Testis (tissue), 3 donors: ENCODE data around the gene PPP1R27. TPM values are rescaled to one million over a fixed set of nuclear protein-coding genes. Genes with fewer than 3 reads are reported as not detected.

Experiments used
- DNase-seq: peaks from one replicate; pipeline ENCODE4 v3.0.0-alpha.2; 2019
- H3K27ac ChIP-seq, 2 donors: fragments of 200-600 bp; sonication (generic); one replicate each; pipeline ENCODE4 v1.5.1; 2019
- H3K27me3 ChIP-seq: fragments of 200-600 bp; sonication (generic); one replicate; pipeline ENCODE4 v1.5.1; 2019
- H3K36me3 ChIP-seq: fragments of 200-600 bp; sonication (generic); one replicate; pipeline ENCODE4 v1.5.1; 2017; ENCODE audit warnings: low read depth; ENCODE audit errors: missing control alignments
- H3K4me1 ChIP-seq: fragments of 200-600 bp; sonication (generic); one replicate; pipeline ENCODE4 v1.5.1; 2019
- H3K4me3 ChIP-seq, 2 donors: fragments of 200-600 bp; sonication (generic); one replicate each; pipeline ENCODE4 v1.5.1; 2017 to 2019
- H3K9me3 ChIP-seq: fragments of 200-600 bp; sonication (generic); one replicate; pipeline ENCODE4 v1.5.1; 2017
- CTCF ChIP-seq, 3 experiments: fragments of 450-650 bp in 2 of 3; fragments of 200-600 bp in 1 of 3; sonication (generic) in 1 of 3; IDR thresholded peaks; one replicate each; pipeline ENCODE4 v1.5.1; 2016 to 2019; ENCODE audit warnings: antibody characterized with exemption in 3 of 3, mild to moderate bottlenecking in 2 of 3, moderate library complexity in 1 of 3
- POLR2A ChIP-seq: fragments of 450-650 bp; IDR thresholded peaks from one replicate; pipeline ENCODE4 v1.6.1; 2017; ENCODE audit warnings: antibody characterized with exemption, mild to moderate bottlenecking, moderate library complexity
- WGBS, 2 donors: methylation state at CpG; one replicate each; pipeline ENCODE4 v1.1.5; 2018; 5-methylcytosine and 5-hydroxymethylcytosine counted together
- intact Hi-C: fragments of 100-400 bp; cut with DNase I; formaldehyde crosslinking; loops from one replicate; pipeline ENCODE4 v1.15.1; 2023; ENCODE audit warnings: low total_unique reads
- polyA plus RNA-seq: library from polyadenylated mRNA; stranded (reverse); fragments of 350-450 nt; fragmentation: Illumina TruSeq; extraction: RNeasy Lipid Tissue Mini Kit (QIAGEN cat#74804); gene quantifications from one replicate; pipeline ENCODE4 v1.2.3, GENCODE V29; 2014; ENCODE audit warnings: low read depth, low replicate concordance; ENCODE audit not compliant: insufficient read depth
- total RNA-seq, 2 donors: library from RNA; depleted of rRNA; stranded (reverse); fragments of >200 nt; gene quantifications; one replicate each; pipeline ENCODE4 v1.2.3, GENCODE V29; 2016

The PPP1R27 gene
- total and polyA plus RNA-seq, 3 donors from 2014 or later, result 1.6 to 7.5 (median 1.9) TPM

- no peak overlapping the region for H3K27ac ChIP-seq
- no peak for TF ChIP-seq CTCF (IDR thresholded peaks at IDR 0.05)
- no peak for TF ChIP-seq POLR2A
- no peak overlapping the region for H3K4me3 ChIP-seq
- H3K4me1 ChIP-seq, result no peaks in the 10 kb centered on the region
- H3K27me3 ChIP-seq, result no peaks in the 10 kb centered on the region
- DNase-seq, result no peak
- no peaks in the 10 kb centered on the region for H3K9me3 ChIP-seq
- no peaks in the 10 kb centered on the region for H3K36me3 ChIP-seq
- 80 to 86% methylated on average over 24 to 43 of the region's 45 CpGs for WGBS, 2 donors
- intact Hi-C loops, result no loop called here
These were observed 22.1 kb downstream of the PPP1R27 start for GRCh38 chr17:81812571-81813370.

GRCh38 chr17:81811705-81812570 lies 22.9 kb downstream of the PPP1R27 start:
- 78 to 86% methylated on average over 5 to 24 of the region's 24 CpGs for WGBS, 2 donors
- Histone ChIP-seq H3K36me3 (no peaks in the 10 kb centered on the region), H3K27me3 (no peaks in the 10 kb centered on the region), H3K4me3 (no peak overlapping the region), H3K27ac (no peak overlapping the region), H3K4me1 (no peaks in the 10 kb centered on the region), H3K9me3 (no peaks in the 10 kb centered on the region)
- intact Hi-C loops, result no loop called here
- DNase-seq, result no peak
- TF ChIP-seq CTCF (IDR thresholded peaks at IDR 0.05), result no peak
- TF ChIP-seq POLR2A, result no peak

- WGBS, 2 donors, result 89 to 90% methylated on average over 27 to 42 of the region's 42 CpGs
These were observed 23.8 kb downstream of the PPP1R27 start for GRCh38 chr17:81810892-81811704.

GRCh38 chr17:81810476-81810875 lies 24.4 kb downstream of the PPP1R27 start:
- DNase-seq, result no peak
- H3K4me3 ChIP-seq, result no peak overlapping the region
- intact Hi-C loops, result no loop called here
- H3K9me3 ChIP-seq, result no peaks in the 10 kb centered on the region
- no peaks in the 10 kb centered on the region for H3K4me1 ChIP-seq
- no peaks in the 10 kb centered on the region for H3K36me3 ChIP-seq
- no peak for TF ChIP-seq CTCF (IDR thresholded peaks at IDR 0.05)
- TF ChIP-seq POLR2A, result no peak
- H3K27ac ChIP-seq, result no peak overlapping the region
- H3K27me3 ChIP-seq, result no peaks in the 10 kb centered on the region
- WGBS, 2 donors, result 69 to 80% methylated on average over 7 to 8 of the region's 8 CpGs

More at GRCh38 chr17:81810892-81811704, 23.8 kb downstream of the PPP1R27 start:
- Histone ChIP-seq H3K27me3 (no peaks in the 10 kb centered on the region), H3K27ac (no peak overlapping the region), H3K36me3 (no peaks in the 10 kb centered on the region), H3K4me1 (no peaks in the 10 kb centered on the region), H3K9me3 (no peaks in the 10 kb centered on the region), H3K4me3 (no peak overlapping the region)
- TF ChIP-seq CTCF (IDR thresholded peaks at IDR 0.05), result no peak
- no peak for TF ChIP-seq POLR2A
- intact Hi-C loops, result no loop called here
- no peak for DNase-seq
